NCI-H2107 (cell line): Measurements from ENCODE around the gene THRAP3.
A peak's percentile ranks its signal among the peaks of the same experiment; 100 is the strongest.

ENCODE experiments used
- DNase-seq: peaks from one replicate; lab custom pipeline; 2025; lab: John Stamatoyannopoulos, UW

Gene THRAP3

DNA sequence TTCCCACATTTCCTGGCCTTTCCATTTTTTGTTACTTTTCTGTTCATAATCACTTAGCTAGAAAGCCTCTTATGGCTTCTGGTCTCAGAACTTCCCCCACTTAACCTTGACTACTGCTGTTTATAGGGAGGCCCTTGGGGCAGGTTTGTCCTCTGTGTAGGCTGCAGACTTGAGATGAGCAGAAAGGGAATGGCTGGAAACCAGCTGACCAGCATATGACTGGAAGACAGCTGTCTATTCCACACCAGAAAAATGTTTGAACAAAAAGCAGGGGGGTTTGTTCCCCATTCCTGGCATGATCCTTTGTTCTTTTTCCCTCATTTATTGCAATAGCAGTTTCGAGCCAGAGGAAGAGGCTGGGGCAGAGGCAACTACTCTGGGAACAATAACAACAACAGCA is 77.0 kb downstream of the THRAP3 start:
- DNase-seq: no peak

DNA sequence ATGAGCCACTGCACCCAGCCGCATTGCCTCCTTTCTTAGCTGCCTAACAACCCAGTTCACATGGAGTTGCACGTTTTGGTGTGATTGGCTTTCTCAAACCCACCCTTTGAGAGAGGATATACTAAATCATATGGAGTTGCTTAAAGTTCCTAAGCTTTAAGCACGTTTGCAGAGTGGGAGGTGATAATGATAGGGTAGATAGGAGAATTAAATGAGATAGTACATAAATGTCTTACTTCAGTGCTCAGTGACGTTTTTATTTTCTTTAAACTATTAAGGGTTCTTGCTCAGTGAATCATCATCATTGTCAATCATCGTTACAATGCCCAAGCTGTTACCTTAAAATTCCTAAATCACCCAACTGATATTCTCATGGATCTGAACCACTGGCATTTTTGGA is 79.0 kb downstream of the THRAP3 start:
- no peak for DNase-seq

DNA sequence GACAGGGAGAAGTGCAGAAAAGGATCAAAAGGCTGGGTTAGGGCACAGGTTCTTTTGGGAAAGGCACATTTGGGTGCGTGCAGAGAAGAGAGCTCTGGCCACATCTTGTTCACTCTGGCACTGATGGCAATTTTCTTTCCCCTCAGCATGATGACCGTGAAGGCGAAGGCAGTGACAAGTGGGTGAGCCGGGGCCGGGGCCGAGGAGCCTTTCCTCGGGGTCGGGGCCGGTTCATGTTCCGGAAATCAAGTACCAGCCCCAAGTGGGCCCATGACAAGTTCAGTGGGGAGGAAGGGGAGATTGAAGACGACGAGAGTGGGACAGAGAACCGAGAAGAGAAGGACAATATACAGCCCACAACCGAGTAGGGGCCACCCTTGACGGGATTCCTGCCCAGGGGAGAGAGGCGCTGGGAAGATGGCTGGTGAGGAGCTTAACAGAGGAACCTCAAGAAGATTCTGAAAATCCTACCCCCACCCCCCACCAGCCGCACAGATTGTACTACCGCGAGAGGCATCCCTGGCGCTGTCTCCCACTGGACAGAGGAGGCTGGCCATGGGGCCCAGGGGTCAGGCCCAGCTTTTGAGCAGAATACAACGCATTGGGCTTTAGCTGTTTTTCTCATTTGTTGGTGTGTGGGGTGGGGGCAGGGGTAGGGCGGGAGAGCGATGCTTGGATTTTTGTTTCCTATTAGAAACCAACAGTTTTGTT is 79.6 kb downstream of the THRAP3 start:
- no peak for DNase-seq

DNA sequence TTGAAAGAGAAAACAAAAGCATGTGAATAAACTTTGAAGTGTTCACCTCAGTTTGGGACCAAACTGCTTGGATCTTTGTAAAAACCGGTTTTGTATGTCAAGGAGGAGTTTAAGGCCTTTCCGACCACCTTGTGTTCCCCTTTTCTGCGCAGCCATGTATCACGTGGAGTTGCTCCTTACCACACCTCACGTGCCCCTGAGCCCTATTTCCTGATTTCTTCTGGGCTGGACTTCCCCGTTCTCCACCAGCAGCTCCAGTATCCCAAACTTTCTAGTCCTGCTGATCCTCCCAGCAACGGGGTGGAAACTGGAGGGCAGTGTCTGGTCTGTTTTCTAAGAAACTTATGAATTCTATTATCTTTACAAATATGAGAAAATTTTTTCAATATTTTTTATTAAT is 80.3 kb downstream of the THRAP3 start:
- DNase-seq: no peak

DNA sequence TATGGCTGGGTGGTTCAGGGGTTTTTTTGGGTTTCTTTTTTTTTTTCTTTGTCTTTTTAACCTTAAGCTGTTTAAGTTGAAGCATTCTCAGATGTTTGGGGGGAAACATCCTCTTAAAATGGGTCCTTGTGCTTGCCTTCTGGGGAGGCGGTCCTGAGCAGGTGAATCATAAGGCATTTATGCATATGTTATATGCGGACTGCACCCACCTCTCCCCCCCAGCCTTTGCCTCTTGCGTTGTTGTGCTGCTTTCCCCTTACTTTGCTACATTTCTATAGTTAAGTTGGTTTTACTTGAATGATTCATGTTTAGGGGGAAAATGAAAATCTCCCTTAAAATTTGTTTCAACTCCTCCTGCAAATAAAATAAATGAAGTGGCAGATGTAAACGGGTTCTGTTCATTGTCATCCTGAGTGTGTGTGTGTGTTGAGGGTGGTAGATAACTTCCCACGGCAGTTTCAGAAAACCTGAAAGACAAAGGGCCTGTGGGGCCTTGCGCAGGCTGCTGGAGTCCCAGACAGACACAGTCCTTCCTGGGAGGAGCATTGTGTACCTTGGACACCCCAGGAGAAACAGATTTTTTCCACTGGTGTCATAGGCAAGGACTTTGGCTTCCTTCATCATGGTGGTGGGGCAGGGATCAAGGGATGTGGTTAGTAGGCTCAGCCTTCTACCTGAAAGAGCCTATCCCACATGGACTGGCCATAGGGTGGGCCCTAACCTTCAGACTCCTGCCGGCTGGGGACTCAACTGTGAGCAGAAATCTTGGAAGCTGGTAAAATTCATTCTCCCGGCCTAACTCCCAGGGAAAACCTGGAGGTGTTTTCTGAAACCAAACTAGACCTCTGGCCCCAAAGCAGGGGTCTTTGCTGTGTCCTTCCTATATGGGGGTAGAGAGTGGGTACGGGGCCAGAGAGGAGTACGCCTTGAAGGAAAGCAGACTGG is 81.0 kb downstream of the THRAP3 start:
- DNase-seq: no peak

DNA sequence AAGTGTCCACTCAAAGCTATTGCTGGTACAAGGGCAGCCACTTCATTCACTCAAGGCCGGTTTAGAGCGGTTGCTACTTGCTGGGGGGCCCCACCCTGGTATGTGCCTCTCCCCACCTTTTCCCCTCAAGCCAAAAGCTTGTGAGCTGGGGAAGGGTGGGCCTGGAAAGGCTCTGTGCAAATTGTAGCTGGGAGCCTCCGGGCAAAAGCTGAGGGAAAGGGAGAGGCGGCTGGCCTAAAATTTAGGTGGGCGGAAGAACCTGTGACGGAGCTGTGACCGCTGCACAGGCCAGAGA is 81.6 kb downstream of the THRAP3 start:
- DNase-seq: no peak

DNA sequence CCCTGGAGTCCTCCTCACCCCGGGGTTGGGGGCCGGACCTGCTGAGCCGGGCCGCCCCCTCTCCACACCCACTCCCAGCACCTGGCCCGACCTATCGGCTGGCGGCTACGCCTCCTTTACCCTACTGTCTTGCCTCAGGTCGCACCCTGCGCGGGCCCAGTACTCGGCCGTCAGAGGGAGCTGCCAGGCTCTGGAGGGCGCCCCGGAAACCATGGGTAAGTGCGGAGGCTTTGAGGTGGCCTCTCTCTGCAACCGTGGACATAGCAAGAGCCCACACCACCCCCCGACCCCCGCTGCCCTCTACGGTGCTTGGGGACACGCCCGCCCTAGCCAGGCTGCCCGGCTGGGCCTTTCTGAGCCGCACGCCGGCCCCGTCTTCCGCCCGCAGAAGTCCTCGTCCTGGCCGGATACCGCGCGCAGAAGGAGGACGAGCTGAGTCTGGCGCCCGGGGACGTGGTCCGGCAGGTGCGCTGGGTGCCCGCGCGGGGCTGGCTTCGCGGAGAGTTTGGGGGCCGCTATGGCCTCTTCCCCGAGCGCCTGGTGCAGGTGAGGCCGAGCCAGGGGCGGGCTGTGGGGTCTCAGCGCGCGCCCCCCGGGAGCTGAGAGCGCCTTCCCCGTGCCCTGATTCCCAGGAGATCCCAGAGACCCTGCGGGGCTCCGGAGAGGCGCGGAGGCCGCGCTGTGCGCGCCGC is 82.1 kb downstream of the THRAP3 start, which contains the start of gene SH3D21:
SH3D21 (plus strand) TSS at position 159 of the 692 bp plus-strand sequence; CDS start at position 212, 53 bp downstream.
- DNase-seq: peak; percentile 73

DNA sequence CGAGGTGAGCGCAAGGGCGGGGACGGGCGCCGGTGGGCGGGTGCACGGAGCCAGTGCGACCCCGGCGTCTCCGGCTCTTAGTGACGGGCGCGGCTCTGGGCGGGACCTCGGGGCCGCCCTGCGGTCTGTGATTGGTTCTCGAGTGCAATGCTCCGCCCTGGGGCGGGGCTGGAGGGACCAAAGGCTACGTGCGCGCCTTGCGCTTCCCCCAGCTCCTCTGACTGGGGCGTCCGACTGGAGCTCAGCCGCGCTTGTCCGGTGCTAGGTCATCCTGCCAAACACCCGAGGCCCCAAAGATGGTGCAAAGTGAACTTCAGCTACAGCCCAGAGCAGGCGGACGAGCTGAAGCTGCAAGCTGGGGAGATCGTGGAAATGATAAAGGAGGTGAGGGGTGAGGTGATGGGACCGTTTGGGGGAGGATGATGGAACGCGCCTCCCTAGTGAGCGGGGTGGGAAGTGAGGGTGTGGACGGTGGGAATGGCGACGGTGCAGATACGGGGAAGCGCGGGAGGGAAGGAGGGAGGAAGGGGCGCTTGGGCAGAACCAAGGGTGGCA is 82.7 kb downstream of the THRAP3 start:
- DNase-seq: peak; percentile 86

DNA sequence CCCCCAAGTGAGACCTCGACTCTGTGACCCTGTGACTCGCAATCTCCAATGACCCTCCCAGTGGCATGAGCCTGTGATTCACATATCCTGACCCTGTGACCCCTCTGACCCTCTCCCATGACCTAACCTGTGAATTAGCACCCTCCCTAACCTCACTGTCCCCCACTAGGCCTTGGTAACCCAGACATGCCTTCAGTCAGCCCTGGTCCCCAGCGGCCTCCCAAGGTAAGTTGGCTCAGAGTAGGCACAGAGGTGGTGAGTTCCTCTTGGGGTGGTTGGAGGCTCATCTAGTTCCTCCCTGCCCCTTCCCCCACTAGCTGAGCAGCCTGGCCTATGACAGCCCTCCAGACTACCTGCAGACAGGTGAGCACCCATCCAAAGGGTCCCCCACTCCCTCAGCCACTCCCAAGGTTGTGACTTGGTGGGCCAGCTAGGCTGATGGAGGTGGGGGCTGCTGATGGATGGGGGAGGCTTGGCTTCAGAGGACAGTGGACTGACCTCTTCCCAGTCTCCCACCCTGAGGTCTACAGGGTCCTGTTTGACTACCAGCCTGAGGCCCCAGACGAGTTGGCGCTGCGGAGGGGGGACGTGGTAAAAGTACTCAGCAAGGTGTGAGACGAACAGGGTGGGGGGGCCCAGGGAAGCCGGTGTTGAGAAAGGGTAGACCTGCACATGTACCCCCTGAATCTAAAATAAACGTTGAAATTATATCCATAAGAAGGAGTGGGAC is 83.5 kb downstream of the THRAP3 start:
- no peak for DNase-seq

DNA sequence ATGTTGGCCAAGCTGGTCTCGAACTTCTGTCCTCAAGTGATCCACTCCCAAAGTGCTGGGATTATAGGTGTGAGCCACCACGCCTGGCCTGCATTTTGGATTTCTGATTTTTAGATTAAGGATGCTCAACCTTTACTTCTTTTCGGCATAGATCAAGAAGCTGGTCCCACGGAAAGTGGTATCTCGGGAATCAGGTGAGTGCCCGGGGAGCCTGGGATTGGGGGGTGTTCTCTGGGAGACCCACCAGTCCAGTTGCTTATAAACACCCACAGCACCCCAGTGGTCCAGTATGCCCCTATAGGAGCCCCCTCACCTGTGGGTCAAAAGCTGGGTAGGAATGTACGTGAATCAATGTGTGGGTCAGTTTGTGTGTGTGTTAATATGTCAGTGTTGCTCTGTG is 85.2 kb downstream of the THRAP3 start:
- no peak for DNase-seq

DNA sequence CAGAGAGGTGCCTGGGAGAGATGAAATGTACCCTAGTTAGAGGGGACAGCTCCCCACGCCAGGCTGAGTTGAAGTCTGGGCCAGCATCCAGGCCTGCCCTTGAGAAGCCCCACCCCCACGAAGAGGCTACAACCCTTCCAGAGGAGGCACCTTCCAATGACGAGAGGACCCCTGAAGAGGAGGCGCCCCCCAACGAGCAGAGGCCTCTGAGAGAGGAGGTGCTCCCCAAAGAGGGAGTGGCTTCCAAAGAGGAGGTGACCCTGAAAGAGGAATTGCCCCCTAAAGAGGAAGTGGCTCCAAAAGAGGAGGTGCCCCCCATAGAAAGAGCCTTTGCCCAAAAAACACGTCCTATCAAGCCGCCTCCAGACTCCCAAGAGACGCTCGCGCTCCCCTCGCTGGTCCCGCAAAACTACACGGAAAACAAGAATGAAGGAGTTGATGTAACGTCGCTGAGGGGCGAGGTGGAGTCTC is 96.1 kb downstream of the THRAP3 start:
- DNase-seq: no peak

DNA sequence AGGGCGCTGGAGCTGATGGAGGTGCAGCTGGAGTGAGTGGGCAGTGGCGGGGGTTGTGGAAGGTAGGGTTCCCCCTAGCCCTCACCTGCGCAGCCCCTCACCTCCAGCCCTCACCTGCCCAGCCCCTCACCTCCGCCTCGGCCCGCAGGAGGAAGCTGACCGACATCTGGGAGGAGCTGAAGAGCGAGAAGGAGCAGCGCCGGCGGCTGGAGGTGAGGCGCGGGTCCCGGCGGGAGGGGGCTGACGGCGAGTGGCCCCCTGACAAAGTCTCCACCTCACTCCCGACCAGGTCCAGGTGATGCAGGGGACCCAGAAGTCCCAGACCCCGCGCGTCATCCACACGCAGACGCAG is 96.5 kb downstream of the THRAP3 start:
- no peak for DNase-seq

DNA sequence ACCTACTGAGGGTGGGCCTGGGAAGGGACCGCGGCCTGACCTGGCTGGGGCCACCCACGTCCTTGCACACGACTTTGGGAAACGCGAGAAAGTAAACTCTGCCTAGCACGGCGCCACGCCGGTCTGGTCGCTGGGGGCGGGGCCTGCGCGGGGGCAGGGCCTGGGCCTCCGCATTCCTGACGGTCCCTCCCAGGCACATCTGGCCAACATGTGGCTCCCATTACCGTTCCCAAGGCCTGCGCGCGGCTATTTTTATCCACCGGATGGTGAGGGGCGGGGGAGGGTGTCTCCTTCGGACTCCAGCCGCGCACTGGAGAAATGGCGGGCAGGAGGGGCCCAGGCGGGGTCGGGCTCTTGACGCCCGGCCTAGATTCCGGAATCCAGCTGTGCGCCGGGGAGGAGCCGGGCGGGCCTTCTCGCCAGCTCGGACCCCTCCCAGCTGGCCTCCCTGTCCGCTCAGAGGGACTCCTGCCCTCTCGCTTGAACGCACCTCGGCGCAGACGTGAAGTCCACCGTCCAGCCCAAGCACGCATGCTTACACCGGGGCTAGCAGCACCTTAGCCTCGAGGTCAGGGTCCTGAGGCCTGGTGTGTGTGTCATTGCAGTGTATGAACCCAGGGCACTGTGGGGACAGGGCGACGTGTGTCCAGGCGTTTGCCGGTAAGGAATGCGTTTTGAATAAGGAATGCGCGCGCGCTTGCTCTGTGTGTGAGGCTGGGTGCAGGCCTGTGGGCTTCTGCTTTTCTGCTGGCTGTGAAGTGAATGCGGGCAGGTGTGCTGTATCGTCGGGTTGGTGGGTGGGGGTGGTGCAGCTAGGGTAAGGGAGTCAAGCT is 97.1 kb downstream of the THRAP3 start:
- no peak for DNase-seq

DNA sequence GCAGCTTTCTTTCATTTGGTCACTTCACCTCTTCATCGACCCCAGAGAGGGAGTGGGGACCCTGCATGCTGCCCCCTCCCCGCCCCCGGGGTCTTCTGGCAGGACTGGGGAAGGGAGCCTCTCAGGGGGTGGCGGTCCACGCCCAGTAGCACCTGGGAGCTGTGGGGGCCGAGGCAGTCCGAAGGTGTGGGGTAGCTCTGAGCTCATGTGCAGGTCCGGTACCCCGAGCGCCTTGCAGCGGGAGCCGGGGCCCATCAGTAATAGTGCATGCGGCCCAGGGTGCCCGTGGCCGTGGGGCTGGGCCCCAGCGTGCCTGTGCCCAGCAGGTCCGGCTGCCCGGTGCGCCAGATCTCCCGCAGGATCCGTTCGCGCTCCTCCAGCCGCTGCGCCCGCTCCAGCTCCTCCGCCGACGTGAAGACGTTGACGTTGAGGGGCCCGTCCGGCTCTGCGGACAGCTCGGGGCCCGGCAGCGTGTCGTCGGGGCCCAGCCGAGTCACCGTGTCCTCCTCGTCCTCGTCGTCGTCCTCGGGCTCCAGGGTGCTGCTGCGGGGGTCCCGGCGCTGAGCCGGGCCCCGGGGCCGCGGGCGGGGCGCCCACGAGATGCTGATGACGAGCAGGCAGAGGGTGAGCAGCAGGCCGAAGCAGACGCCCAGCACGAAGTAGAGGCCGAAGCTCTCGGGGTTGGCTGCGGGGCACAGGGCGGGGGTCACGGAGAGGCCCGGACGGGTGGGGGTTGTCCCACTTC is 98.0 kb downstream of the THRAP3 start:
- DNase-seq: no peak

DNA sequence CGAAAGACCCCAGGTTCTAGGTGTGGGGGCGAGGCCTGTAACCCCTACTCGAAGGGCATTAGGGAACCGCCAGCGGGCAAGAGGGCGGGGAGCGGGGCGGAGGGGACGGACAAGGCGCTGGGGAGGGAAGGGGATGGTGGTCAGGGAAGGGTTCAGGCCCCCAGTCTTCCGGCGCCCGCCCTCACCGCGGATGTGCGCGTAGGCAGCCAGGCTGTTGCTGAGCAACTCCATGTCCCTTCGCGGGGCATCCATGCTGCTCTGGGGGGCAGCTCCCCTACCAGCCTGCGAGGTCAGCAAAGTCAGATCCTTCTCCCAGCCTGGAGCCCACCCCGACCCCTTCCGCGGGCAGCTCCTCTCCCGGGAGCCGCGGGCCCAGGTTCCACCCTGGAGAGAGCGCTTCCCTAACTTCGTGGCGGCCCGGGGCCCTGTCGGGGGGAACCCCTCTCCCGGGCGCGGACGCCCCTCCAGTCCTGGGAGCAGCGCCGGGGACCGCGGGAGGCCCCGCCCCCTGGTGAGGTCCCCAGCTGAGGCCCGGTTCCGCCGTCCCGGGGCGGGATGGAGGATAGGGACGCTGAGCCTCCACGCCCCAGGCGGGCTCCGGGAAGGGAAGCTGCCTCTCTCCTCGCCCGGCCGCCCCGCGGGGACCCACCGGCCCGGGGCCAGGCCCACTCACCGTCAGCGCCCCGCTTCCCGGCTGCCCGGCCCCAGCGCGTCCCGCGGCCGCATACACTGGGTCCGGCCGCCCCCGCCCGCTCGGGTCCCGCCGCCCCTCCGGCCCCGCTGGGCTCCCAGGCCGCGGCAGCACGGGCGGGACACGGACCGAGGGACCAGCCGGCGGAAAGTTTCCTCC is 98.8 kb downstream of the THRAP3 start:
- no peak for DNase-seq

DNA sequence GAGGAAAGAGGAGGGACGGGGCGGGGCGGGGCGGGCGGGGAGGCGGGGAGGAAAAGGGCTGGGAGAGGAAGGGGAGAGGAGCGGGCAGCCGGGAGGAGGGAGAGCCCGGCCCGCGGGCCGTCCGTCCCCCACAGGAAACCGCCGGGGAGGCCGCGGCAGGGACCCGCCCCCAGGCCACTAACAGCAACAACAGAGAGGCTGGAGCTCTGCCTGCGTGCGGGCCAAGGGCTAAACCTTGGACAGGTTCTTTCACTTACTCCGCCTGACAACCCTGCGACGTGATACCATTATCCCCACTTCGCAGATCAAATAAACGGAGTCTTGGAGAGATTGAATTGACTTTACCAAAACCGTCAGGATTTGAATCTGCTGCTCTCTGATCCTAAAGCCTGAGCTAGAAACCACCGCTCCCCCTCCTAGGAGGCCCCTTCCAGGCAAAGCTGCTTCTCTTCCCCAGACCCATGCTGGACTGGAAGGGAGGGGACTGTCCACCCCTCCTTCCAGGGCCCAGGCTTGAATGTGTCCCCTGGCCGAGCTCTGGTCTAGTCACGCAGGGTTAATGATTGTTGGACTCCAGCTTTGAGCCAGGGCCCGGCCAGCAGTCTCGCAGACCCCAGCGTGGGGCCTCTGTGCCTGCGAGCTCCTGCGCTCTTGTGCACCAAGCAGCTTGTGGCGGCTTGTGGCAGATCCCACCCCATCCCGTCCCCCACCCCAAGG is 99.6 kb downstream of the THRAP3 start, which contains the start of gene EVA1B:
EVA1B (minus strand) TSS at position 10 of the 717 bp plus-strand sequence. CDS start 608 bp downstream, outside the sequence.
- no peak for DNase-seq

DNA sequence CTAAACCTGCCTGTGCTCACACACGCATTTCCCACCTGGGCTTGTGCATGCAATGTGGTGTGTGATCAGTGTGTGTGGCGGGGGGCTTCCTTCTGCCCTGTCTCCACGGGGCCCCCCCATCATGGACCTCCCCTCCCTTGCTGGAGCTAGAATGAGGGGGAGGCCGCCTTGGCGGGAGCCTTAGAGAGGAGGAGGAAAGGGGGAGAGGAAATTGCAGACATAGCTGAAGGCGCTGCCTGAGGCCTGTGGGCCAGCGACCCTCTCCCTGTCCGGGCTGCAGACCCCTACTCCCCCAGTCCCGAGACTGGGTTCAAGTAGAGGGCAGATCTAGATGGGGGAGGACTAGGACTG is 100.1 kb downstream of the THRAP3 start:
- DNase-seq: no peak

DNA sequence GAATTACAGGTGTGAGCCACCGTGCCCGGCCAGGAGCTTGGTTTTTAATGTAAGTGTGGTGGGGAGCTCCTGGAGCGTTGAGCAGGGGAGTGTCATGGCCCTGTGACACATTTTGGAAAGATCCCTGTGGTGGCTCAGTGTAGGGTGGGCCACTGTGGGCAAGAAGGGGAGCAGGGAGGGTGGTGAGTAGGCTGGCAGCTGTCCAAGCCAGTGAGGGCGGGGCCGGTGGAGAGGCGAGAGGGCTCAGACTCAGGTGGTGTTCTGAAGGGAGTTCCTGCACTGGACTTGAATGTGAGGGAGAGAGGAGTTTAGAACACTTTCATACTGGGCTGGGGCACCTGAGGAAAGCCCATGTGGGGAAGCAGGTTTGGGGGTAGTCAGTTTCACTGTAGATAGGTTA is 102.3 kb downstream of the THRAP3 start:
- no peak for DNase-seq
